DMS114 treated with DMSO at 0.1 percent for 48 hours (cell line): ENCODE data around the gene IRS1.

Source experiments
- DNase-seq: peaks from one replicate; lab custom pipeline; 2025; ENCODE audit not compliant: unreplicated experiment; lab: John Stamatoyannopoulos, UW

The IRS1 gene

GRCh38 chr2:226692521-226693126, 107.0 kb downstream of the IRS1 start:
- DNase-seq = no peak

GRCh38 chr2:226691255-226691654, 108.4 kb downstream of the IRS1 start:
- DNase-seq = no peak

DNA sequence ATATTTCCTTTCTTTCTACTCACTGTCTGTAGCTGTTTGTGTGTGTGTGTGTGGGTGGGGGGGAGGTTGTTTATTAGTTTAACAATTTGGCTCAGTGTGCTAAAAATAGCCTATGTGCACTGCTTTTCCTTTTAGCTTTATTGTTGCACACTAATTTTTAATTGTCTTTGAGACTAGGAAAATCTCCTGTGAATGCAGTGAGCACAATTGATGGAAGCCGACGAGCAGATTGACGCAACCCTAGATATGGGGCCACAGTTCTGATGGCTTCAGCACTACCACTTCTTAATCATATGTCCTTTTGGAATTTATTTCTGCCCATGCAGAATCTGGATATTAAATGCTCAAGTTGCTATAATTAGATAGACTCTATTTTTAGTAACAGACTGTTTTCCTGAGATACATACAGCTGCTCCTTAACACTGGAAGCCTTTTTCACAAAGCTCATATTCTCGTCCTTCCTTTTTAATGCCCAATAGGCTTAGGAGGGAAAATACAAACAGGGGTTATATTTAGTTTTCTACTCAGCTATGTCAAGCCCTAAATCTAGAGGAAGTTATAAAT, 109.1 kb downstream of the IRS1 start:
- no peak for DNase-seq

- no peak for DNase-seq
These were observed 111.9 kb downstream of the IRS1 start for GRCh38 chr2:226687641-226688253.

DNA sequence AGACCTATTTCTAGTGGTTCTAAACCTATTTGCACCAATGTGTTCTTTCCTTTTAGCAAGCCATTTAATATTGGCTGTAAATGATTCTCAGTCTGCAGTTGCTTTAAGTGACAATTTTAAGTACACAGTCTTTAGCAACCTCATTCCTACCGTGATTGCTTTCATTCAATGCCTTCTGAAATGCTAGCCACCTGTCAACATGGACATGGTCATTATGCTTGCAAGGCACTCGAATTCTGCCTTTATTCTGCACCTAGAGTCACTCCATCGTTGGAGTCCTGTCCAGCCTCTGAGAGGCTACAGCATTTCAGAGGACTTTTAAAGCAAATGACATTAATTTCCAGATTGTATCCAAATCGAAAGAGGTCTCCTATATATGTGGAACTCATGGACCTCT, 115.1 kb downstream of the IRS1 start:
- DNase-seq = no peak

- no peak for DNase-seq
These were observed 115.6 kb downstream of the IRS1 start for GRCh38 chr2:226683944-226684562.

GRCh38 chr2:226683196-226683595, 116.4 kb downstream of the IRS1 start:
- DNase-seq = no peak
